Vagina (tissue), 2 donors: ENCODE measurements around the gene PPP1R36.

ENCODE experiments used
- CTCF ChIP-seq, 3 experiments: fragments of 450-650 bp in 2 of 3; fragments of 200-600 bp in 1 of 3; sonication (generic) in 1 of 3; IDR thresholded peaks; one replicate each; pipeline ENCODE4 v1.5.1; 2017 to 2019; ENCODE audit warnings: antibody characterized with exemption in 3 of 3, mild to moderate bottlenecking in 2 of 3, moderate library complexity in 2 of 3
- POLR2A ChIP-seq, 2 donors: fragments of 450-650 bp; IDR thresholded peaks; one replicate each; pipeline ENCODE4 v1.6.1; 2017; ENCODE audit warnings: antibody characterized with exemption in 2 of 2, mild to moderate bottlenecking in 2 of 2, moderate library complexity in 2 of 2
- POLR2AphosphoS5 ChIP-seq, 2 donors: sonication (generic); formaldehyde crosslinking; IDR thresholded peaks; one replicate each; pipeline ENCODE4 v1.9.0; 2017; ENCODE audit warnings: antibody characterized with exemption in 2 of 2, mild to moderate bottlenecking in 2 of 2, low read depth in 1 of 2; ENCODE audit not compliant: insufficient read depth in 1 of 2

GRCh38 chr14:64506721-64507120, 43.0 kb upstream of the PPP1R36 start:
- TF ChIP-seq CTCF (IDR thresholded peaks at IDR 0.05), result no peak
- TF ChIP-seq POLR2AphosphoS5 (IDR thresholded peaks at IDR 0.05; ENCODE audit: insufficient read depth in 1 of 2, low read depth in 1 of 2), result no peak
- TF ChIP-seq POLR2A (IDR thresholded peaks at IDR 0.05), result no peak
